CD4-positive, alpha-beta T cell (primary cell): Measurements from ENCODE around the gene PEX5. TPM values are rescaled to one million over a fixed set of nuclear protein-coding genes. Genes with fewer than 3 reads are reported as not detected.

Source experiments
- ATAC-seq: fragments of 200-7000 bp; cut with Tn5 transposase; one replicate; pipeline ENCODE4 v1.10.0; 2022; ENCODE audit warnings: mild to moderate bottlenecking; ENCODE audit not compliant: poor library complexity
- CTCF ChIA-PET: fragments of 350-600 bp; sonication (Branson Sonifier 250); formaldehyde crosslinking; loops from one replicate; lab custom pipeline; 2021; ENCODE audit warnings: antibody characterized with exemption, inconsistent platforms; lab: Charles Lee
- POLR2A ChIA-PET: fragments of 350-600 bp; sonication (Branson Sonifier 250); formaldehyde crosslinking; loops from one replicate; lab custom pipeline; 2021; ENCODE audit warnings: antibody characterized with exemption, inconsistent platforms; lab: Charles Lee
- DNase-seq, 14 experiments: peaks; one replicate each; pipeline ENCODE4 v3.0.0-alpha.2; 2013 to 2020; ENCODE audit warnings: mixed read lengths in 2 of 14
- H3K27ac ChIP-seq, 2 donors: one replicate each; pipeline versions ENCODE4 v1.5.1 to v1.7.0; 2013; ENCODE audit warnings: low read length in 2 of 2, low read depth in 1 of 2, mild to moderate bottlenecking in 1 of 2
- H3K27me3 ChIP-seq, 2 experiments: 1 replicate in 1 of 2; 2 replicates in 1 of 2; pipeline versions ENCODE4 v1.6.1 to v1.7.0; 2013; ENCODE audit warnings: low read length in 2 of 2, control low read depth in 1 of 2, mild to moderate bottlenecking in 1 of 2, moderate library complexity in 1 of 2; ENCODE audit not compliant: insufficient read depth in 2 of 2, control insufficient read depth in 1 of 2
- H3K36me3 ChIP-seq: one replicate; pipeline ENCODE4 v1.6.1; 2013; ENCODE audit warnings: low read length, control low read depth; ENCODE audit not compliant: insufficient read depth
- H3K4me1 ChIP-seq: one replicate; pipeline ENCODE4 v1.6.1; 2013; ENCODE audit warnings: low read length, control low read depth; ENCODE audit not compliant: insufficient read depth
- H3K4me3 ChIP-seq: one replicate; pipeline ENCODE4 v1.5.1; 2013; ENCODE audit warnings: mild to moderate bottlenecking, low read length, moderate library complexity
- H3K9me3 ChIP-seq, 2 experiments: 1 replicate in 1 of 2; 2 replicates in 1 of 2; pipeline versions ENCODE4 v1.6.1 to v1.7.0; 2013; ENCODE audit warnings: low read length in 2 of 2, mild to moderate bottlenecking in 2 of 2, control low read depth in 1 of 2, moderate library complexity in 1 of 2; ENCODE audit not compliant: control insufficient read depth in 1 of 2, insufficient read depth in 1 of 2
- H3K27ac Mint-ChIP-seq: one replicate; pipeline ENCODE4 v1.8.0; 2020; ENCODE audit warnings: mixed read lengths
- H3K27me3 Mint-ChIP-seq: one replicate; pipeline ENCODE4 v1.8.0; 2021; ENCODE audit warnings: mixed read lengths
- H3K36me3 Mint-ChIP-seq: one replicate; pipeline ENCODE4 v1.8.0; 2021; ENCODE audit warnings: low read depth, mixed read lengths
- H3K4me1 Mint-ChIP-seq: one replicate; pipeline ENCODE4 v1.8.0; 2021; ENCODE audit warnings: low read depth, mixed read lengths
- H3K4me3 Mint-ChIP-seq: one replicate; pipeline ENCODE4 v1.8.0; 2020; ENCODE audit warnings: mild to moderate bottlenecking, mixed read lengths
- H3K9me3 Mint-ChIP-seq: one replicate; pipeline ENCODE4 v1.8.0; 2020; ENCODE audit warnings: mixed read lengths
- CTCF ChIP-seq: fragments of 200-600 bp; IDR thresholded peaks from one replicate; pipeline ENCODE4 v1.8.0; 2022; ENCODE audit warnings: antibody characterized with exemption, mild to moderate bottlenecking
- intact Hi-C, 2 experiments: fragments of 100-400 bp; cut with DNase I in 1 of 2; cut with micrococcal nuclease in 1 of 2; formaldehyde crosslinking; loops; one replicate each; pipeline versions ENCODE4 v1.15.1 to v1.9.0; 2023 to 2025; cut with DNase I, micrococcal nuclease
- total RNA-seq, 174 experiments: library from RNA in 2 of 174; stranded (reverse) in 2 of 174; gene quantifications; one replicate each; pipeline ENCODE4 v1.2.3 and lab custom pipeline; 2021 to 2026

Gene PEX5
- total RNA-seq, 2 experiments from 2014 or later, result 22.9 TPM

GRCh38 chr12:7150356-7150755, 39.1 kb upstream of the PEX5 start:
- Mint-ChIP-seq H3K4me1 (no peaks in the 10 kb centered on the region), H3K27me3 (no peaks in the 10 kb centered on the region), H3K4me3 (no peak overlapping the region), H3K27ac (no peak overlapping the region), H3K9me3 (no peaks in the 10 kb centered on the region), H3K36me3 (peaks cover 72% of the 10 kb centered on the region)
- POLR2A ChIA-PET, result no interaction called here
- ATAC-seq, result no peak
- H3K27me3 ChIP-seq, result no peaks in the 10 kb centered on the region
- CTCF ChIA-PET, result no interaction called here
- TF ChIP-seq CTCF, result no peak
- intact Hi-C loops, result no loop called here
- no peak for DNase-seq
- H3K9me3 ChIP-seq, result no peaks in the 10 kb centered on the region
- no peak overlapping the region for H3K27ac ChIP-seq
- H3K36me3 ChIP-seq, result peaks cover 86% of the 10 kb centered on the region
- H3K4me1 ChIP-seq, result no peaks in the 10 kb centered on the region
- no peak overlapping the region for H3K4me3 ChIP-seq

GRCh38 chr12:7150841-7151240, 38.6 kb upstream of the PEX5 start:
- no peak for DNase-seq
- intact Hi-C loops, result no loop called here
- H3K27me3 ChIP-seq, result no peaks in the 10 kb centered on the region
- no peaks in the 10 kb centered on the region for H3K4me1 Mint-ChIP-seq
- peaks cover 86% of the 10 kb centered on the region for H3K36me3 ChIP-seq
- H3K27ac Mint-ChIP-seq, result no peak overlapping the region
- no peaks in the 10 kb centered on the region for H3K27me3 Mint-ChIP-seq
- TF ChIP-seq CTCF, result no peak
- no peak for ATAC-seq
- peaks cover 69% of the 10 kb centered on the region for H3K36me3 Mint-ChIP-seq
- H3K27ac ChIP-seq, result no peak overlapping the region
- no peak overlapping the region for H3K4me3 ChIP-seq
- H3K4me1 ChIP-seq, result no peaks in the 10 kb centered on the region
- ChIA-PET CTCF (no interaction called here), POLR2A (no interaction called here)
- no peak overlapping the region for H3K4me3 Mint-ChIP-seq
- H3K9me3 ChIP-seq, result no peaks in the 10 kb centered on the region
- no peaks in the 10 kb centered on the region for H3K9me3 Mint-ChIP-seq

- H3K27me3 Mint-ChIP-seq, result no peaks in the 10 kb centered on the region
- peaks cover 69% of the 10 kb centered on the region for H3K36me3 Mint-ChIP-seq
- no peak for ATAC-seq
- POLR2A ChIA-PET, result no interaction called here
- DNase-seq, result no peak
- H3K27ac Mint-ChIP-seq, result no peak overlapping the region
- Histone ChIP-seq H3K36me3 (peaks cover 87% of the 10 kb centered on the region), H3K27me3 (no peaks in the 10 kb centered on the region), H3K4me3 (no peak overlapping the region), H3K27ac (no peak overlapping the region), H3K4me1 (no peaks in the 10 kb centered on the region), H3K9me3 (no peaks in the 10 kb centered on the region)
- intact Hi-C loops, result no loop called here
- no peak overlapping the region for H3K4me3 Mint-ChIP-seq
- no peaks in the 10 kb centered on the region for H3K9me3 Mint-ChIP-seq
- no peaks in the 10 kb centered on the region for H3K4me1 Mint-ChIP-seq
- TF ChIP-seq CTCF, result no peak
- CTCF ChIA-PET, result no interaction called here
Observed at GRCh38 chr12:7151532-7151931, 38.0 kb upstream of the PEX5 start.
